MCF 10A (cell line): Measurements from ENCODE around the gene LARP4B. TPM values are rescaled to one million over a fixed set of nuclear protein-coding genes. Genes with fewer than 3 reads are reported as not detected.

Experiments
- BruUV-seq: library from RNA; stranded (reverse); fragments of 400-500 nt; replicated peaks from 2 replicates; lab custom pipeline; 2021; lab: Mats Ljungman, UMichigan
- CTCF ChIA-PET: fragments of 300-600 bp; sonication (Branson Sonifier 250); formaldehyde crosslinking; extraction: SDS; loops from one replicate; lab custom pipeline; 2021; ENCODE audit warnings: antibody characterized with exemption, inconsistent platforms; lab: Yijun Ruan, JAX
- POLR2A ChIA-PET: fragments of 300-600, 350-650 bp; sonication (Branson Sonifier 250); formaldehyde crosslinking; extraction: SDS; loops from one replicate; lab custom pipeline; 2020; ENCODE audit warnings: antibody characterized with exemption, inconsistent platforms; lab: Yijun Ruan, JAX
- DNase-seq: peaks from one replicate; pipeline ENCODE4 v3.0.0-alpha.2; 2018; ENCODE audit not compliant: unreplicated experiment
- H3K27ac Mint-ChIP-seq: one replicate; pipeline ENCODE4 v1.8.0; 2022; ENCODE audit warnings: mild to moderate bottlenecking, low read depth, mixed read lengths; ENCODE audit not compliant: unreplicated experiment
- H3K27me3 Mint-ChIP-seq: one replicate; pipeline ENCODE4 v1.8.0; 2022; ENCODE audit warnings: mixed read lengths; ENCODE audit not compliant: insufficient read depth, unreplicated experiment
- H3K36me3 Mint-ChIP-seq: one replicate; pipeline ENCODE4 v1.8.0; 2022; ENCODE audit warnings: mild to moderate bottlenecking, moderate library complexity, mixed read lengths; ENCODE audit not compliant: insufficient read depth, unreplicated experiment
- H3K4me1 Mint-ChIP-seq: one replicate; pipeline ENCODE4 v1.8.0; 2022; ENCODE audit warnings: mixed read lengths; ENCODE audit not compliant: insufficient read depth, unreplicated experiment
- H3K4me3 Mint-ChIP-seq: one replicate; pipeline ENCODE4 v1.8.0; 2022; ENCODE audit warnings: mild to moderate bottlenecking, moderate library complexity, mixed read lengths; ENCODE audit not compliant: unreplicated experiment
- H3K9me3 Mint-ChIP-seq: one replicate; pipeline ENCODE4 v1.8.0; 2022; ENCODE audit warnings: mixed read lengths; ENCODE audit not compliant: unreplicated experiment
- CTCF ChIP-seq: fragments of 200-600 bp; IDR thresholded peaks from one replicate; pipeline ENCODE4 v1.8.0; 2022; ENCODE audit warnings: antibody characterized with exemption, mild to moderate bottlenecking; ENCODE audit not compliant: unreplicated experiment
- intact Hi-C: fragments of 100-400 bp; cut with micrococcal nuclease; formaldehyde crosslinking; loops from 2 replicates; pipeline ENCODE4 v1.14.1; 2022
- total RNA-seq: library from RNA; stranded (reverse); gene quantifications from 2 replicates; pipeline ENCODE4 v1.2.3, GENCODE V29; 2022

LARP4B gene
- total RNA-seq, 1 experiment from 2014 or later = 131 TPM

- H3K9me3 Mint-ChIP-seq = no peaks in the 10 kb centered on the region
- H3K4me3 Mint-ChIP-seq = no peak overlapping the region
- no peaks in the 10 kb centered on the region for H3K27me3 Mint-ChIP-seq
- H3K36me3 Mint-ChIP-seq = peaks cover 64% of the 10 kb centered on the region
- ChIA-PET CTCF (no interaction called here), POLR2A (interaction anchor here (1.0 to 1.4 kb wide), 2 partner anchors 15 to 62 kb away, joined by 3 read pairs; partner anchors contain the start of gene LARP4B)
- TF ChIP-seq CTCF = no peak
- no peak overlapping the region for H3K27ac Mint-ChIP-seq
- H3K4me1 Mint-ChIP-seq = peaks cover 5% of the 10 kb centered on the region
- no TSS peak for BruUV-seq
- DNase-seq = no peak
- intact Hi-C loops = no loop called here
Measured at GRCh38 chr10:869171-869570, 62.3 kb downstream of the LARP4B start.

GRCh38 chr10:867807-868206 is 63.7 kb downstream of the LARP4B start:
- Mint-ChIP-seq H3K36me3 (peaks cover 67% of the 10 kb centered on the region), H3K4me3 (no peak overlapping the region), H3K27ac (no peak overlapping the region), H3K9me3 (no peaks in the 10 kb centered on the region), H3K27me3 (no peaks in the 10 kb centered on the region), H3K4me1 (peaks cover 5% of the 10 kb centered on the region)
- BruUV-seq = no TSS peak
- no peak for TF ChIP-seq CTCF
- ChIA-PET CTCF (interaction anchor here (1.0 kb wide), 1 partner anchor 13 kb away, joined by 3 read pairs; no protein-coding TSS in a partner anchor), POLR2A (no interaction called here)
- intact Hi-C loops = no loop called here
- no peak for DNase-seq

GRCh38 chr10:866577-866941 is 64.9 kb downstream of the LARP4B start:
- Mint-ChIP-seq H3K36me3 (peaks cover 72% of the 10 kb centered on the region), H3K4me3 (no peak overlapping the region), H3K4me1 (peaks cover 5% of the 10 kb centered on the region), H3K9me3 (no peaks in the 10 kb centered on the region), H3K27me3 (no peaks in the 10 kb centered on the region), H3K27ac (no peak overlapping the region)
- TF ChIP-seq CTCF = no peak
- CTCF ChIA-PET = no interaction called here
- no TSS peak for BruUV-seq
- no peak for DNase-seq
- intact Hi-C loops = no loop called here
- POLR2A ChIA-PET = no interaction called here

- no peak overlapping the region for H3K27ac Mint-ChIP-seq
- H3K36me3 Mint-ChIP-seq = peaks cover 72% of the 10 kb centered on the region
- TF ChIP-seq CTCF = no peak
- H3K9me3 Mint-ChIP-seq = no peaks in the 10 kb centered on the region
- ChIA-PET POLR2A (no interaction called here), CTCF (no interaction called here)
- no peak overlapping the region for H3K4me3 Mint-ChIP-seq
- BruUV-seq = no TSS peak
- H3K4me1 Mint-ChIP-seq = peaks cover 5% of the 10 kb centered on the region
- intact Hi-C loops = no loop called here
- DNase-seq = no peak
- no peaks in the 10 kb centered on the region for H3K27me3 Mint-ChIP-seq
Measured at GRCh38 chr10:865924-866576, 65.5 kb downstream of the LARP4B start.
